ENCODE measurements around the gene MUC20. TPM values are rescaled to one million over a fixed set of nuclear protein-coding genes. Genes with fewer than 3 reads are reported as not detected.

Gene MUC20
- total RNA-seq, 1 donor from 2014 or later: 9.6 TPM

- intact Hi-C loops (cut with micrococcal nuclease): no loop called here
Measured at GRCh38 chr3:195754141-195754540, 33.4 kb downstream of the MUC20 start.

- intact Hi-C loops (cut with micrococcal nuclease): no loop called here
Measured at GRCh38 chr3:195754906-195755305, 34.1 kb downstream of the MUC20 start.

GRCh38 chr3:195755391-195755790 is 34.6 kb downstream of the MUC20 start:
- intact Hi-C loops (cut with micrococcal nuclease): no loop called here

GRCh38 chr3:195755791-195756676 is 35.3 kb downstream of the MUC20 start:
- intact Hi-C loops (cut with micrococcal nuclease): no loop called here

- intact Hi-C loops (cut with micrococcal nuclease): no loop called here
Measured at GRCh38 chr3:195757438-195757770, 36.6 kb downstream of the MUC20 start.

- intact Hi-C loops (cut with micrococcal nuclease): no loop called here
Measured at GRCh38 chr3:195757827-195758226, 37.0 kb downstream of the MUC20 start.

GRCh38 chr3:195758721-195759353 is 38.1 kb downstream of the MUC20 start:
- intact Hi-C loops (cut with micrococcal nuclease): no loop called here

GRCh38 chr3:195760345-195761122 is 39.8 kb downstream of the MUC20 start:
- intact Hi-C loops (cut with micrococcal nuclease): no loop called here

GRCh38 chr3:195761123-195761566 is 40.4 kb downstream of the MUC20 start:
- intact Hi-C loops (cut with micrococcal nuclease): no loop called here

GRCh38 chr3:195761567-195762248 is 40.9 kb downstream of the MUC20 start:
- intact Hi-C loops (cut with micrococcal nuclease): no loop called here

- intact Hi-C loops (cut with micrococcal nuclease): no loop called here
Measured at GRCh38 chr3:195762249-195762585, 41.4 kb downstream of the MUC20 start.

- intact Hi-C loops (cut with micrococcal nuclease): no loop called here
Measured at GRCh38 chr3:195762611-195763010, 41.8 kb downstream of the MUC20 start.

GRCh38 chr3:195763076-195763830 is 42.5 kb downstream of the MUC20 start:
- intact Hi-C loops (cut with micrococcal nuclease): no loop called here

- intact Hi-C loops (cut with micrococcal nuclease): no loop called here
Measured at GRCh38 chr3:195763843-195764825, 43.4 kb downstream of the MUC20 start.

GRCh38 chr3:195764961-195765706 is 44.4 kb downstream of the MUC20 start:
- intact Hi-C loops (cut with micrococcal nuclease): no loop called here

GRCh38 chr3:195766671-195767070 is 45.9 kb downstream of the MUC20 start:
- intact Hi-C loops (cut with micrococcal nuclease): no loop called here

- intact Hi-C loops (cut with micrococcal nuclease): no loop called here
Measured at GRCh38 chr3:195767792-195768191, 47.0 kb downstream of the MUC20 start.

GRCh38 chr3:195768414-195768813 is 47.6 kb downstream of the MUC20 start:
- intact Hi-C loops (cut with micrococcal nuclease): no loop called here

- intact Hi-C loops (cut with micrococcal nuclease): no loop called here
Measured at GRCh38 chr3:195768831-195769303, 48.1 kb downstream of the MUC20 start.
